GM12891 (cell line): Measurements from ENCODE around the gene CCNI2.

Source experiments
- POLR2A ChIP-seq: IDR thresholded peaks from 2 replicates; pipeline ENCODE4 v1.6.1; 2011; ENCODE audit warnings: low read depth, low read length, control low read depth
- POLR2AphosphoS5 ChIP-seq: IDR thresholded peaks from 2 replicates; pipeline ENCODE4 v1.6.1; 2011; ENCODE audit warnings: low read depth, low read length, control low read depth

DNA sequence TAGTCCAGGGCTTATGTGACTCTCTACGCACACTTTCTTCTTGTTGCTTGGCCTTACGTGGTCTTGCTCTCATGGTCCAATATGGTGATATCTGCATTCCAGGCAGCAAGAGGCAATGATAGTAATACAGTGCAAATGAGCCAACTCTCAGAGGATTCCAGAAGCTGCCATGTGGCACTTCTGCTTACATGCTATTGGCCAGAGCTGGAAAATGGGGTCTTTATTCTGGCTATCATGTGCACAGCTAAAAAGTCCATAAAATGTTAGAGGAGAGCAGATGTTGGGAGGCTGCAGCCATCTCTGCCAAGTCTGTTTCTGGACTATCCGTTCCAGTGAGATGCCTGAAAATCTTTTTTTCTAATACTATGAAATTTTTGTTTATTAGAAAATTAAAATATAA, 32.7 kb downstream of the CCNI2 start:
- TF ChIP-seq POLR2AphosphoS5 (no peak), POLR2A (no peak)
